H9 (cell line): Measurements from ENCODE around the gene TANGO6. TPM values are rescaled to one million over a fixed set of nuclear protein-coding genes. Genes with fewer than 3 reads are reported as not detected.
A peak's percentile ranks its signal among the peaks of the same experiment; 100 is the strongest.

ENCODE experiments used
- DNase-seq: peaks from one replicate; pipeline ENCODE4 v3.0.0-alpha.2; 2017
- H2AFZ ChIP-seq: one replicate; pipeline ENCODE4 v1.6.1; 2013; ENCODE audit warnings: mild to moderate bottlenecking, low read length, control low read depth, moderate library complexity
- H2AK5ac ChIP-seq: 2 replicates; pipeline ENCODE4 v1.6.1; 2013; ENCODE audit warnings: low read length, control low read depth, mixed read lengths; ENCODE audit not compliant: insufficient read length
- H2BK120ac ChIP-seq: one replicate; pipeline ENCODE4 v1.6.1; 2013; ENCODE audit warnings: low read depth, mild to moderate bottlenecking, low read length, control low read depth, inconsistent platforms; ENCODE audit not compliant: poor library complexity, severe bottlenecking
- H2BK12ac ChIP-seq: 2 replicates; pipeline ENCODE4 v1.6.1; 2013; ENCODE audit warnings: low read length, control low read depth, mixed read lengths, low read depth; ENCODE audit not compliant: insufficient read length
- H2BK15ac ChIP-seq: 2 replicates; pipeline ENCODE4 v1.6.1; 2013; ENCODE audit warnings: low read depth, low read length, control low read depth
- H2BK20ac ChIP-seq: one replicate; pipeline ENCODE4 v1.6.1; 2013; ENCODE audit warnings: low read depth, mild to moderate bottlenecking, low read length, control low read depth, inconsistent platforms; ENCODE audit not compliant: poor library complexity, severe bottlenecking
- H2BK5ac ChIP-seq: 2 replicates; pipeline ENCODE4 v1.6.1; 2013; ENCODE audit warnings: low read length, control low read depth, mixed read lengths; ENCODE audit not compliant: insufficient read length
- H3K14ac ChIP-seq: 2 replicates; pipeline ENCODE4 v1.6.1; 2013; ENCODE audit warnings: low read length, control low read depth; ENCODE audit not compliant: insufficient read depth
- H3K18ac ChIP-seq: 2 replicates; pipeline ENCODE4 v1.6.1; 2013; ENCODE audit warnings: low read depth, mild to moderate bottlenecking, mixed read lengths, low read length, control low read depth; ENCODE audit not compliant: insufficient read length
- H3K23ac ChIP-seq: 2 replicates; pipeline ENCODE4 v1.6.1; 2013; ENCODE audit warnings: low read length, control low read depth, mixed read lengths, low read depth; ENCODE audit not compliant: insufficient read length
- H3K23me2 ChIP-seq: 2 replicates; pipeline ENCODE4 v1.6.1; 2013; ENCODE audit warnings: low read depth, mild to moderate bottlenecking, mixed read lengths, low read length, control low read depth; ENCODE audit not compliant: insufficient read length, poor library complexity, severe bottlenecking
- H3K27ac ChIP-seq: 2 replicates; pipeline ENCODE4 v1.5.1; 2013; ENCODE audit warnings: low read length, control low read depth, mixed read lengths, low read depth; ENCODE audit not compliant: insufficient read length
- H3K27me3 ChIP-seq: 2 replicates; pipeline ENCODE4 v1.6.1; 2013; ENCODE audit warnings: low read length, control low read depth, inconsistent platforms; ENCODE audit not compliant: insufficient read depth
- H3K4ac ChIP-seq: 2 replicates; pipeline ENCODE4 v1.6.1; 2013; ENCODE audit warnings: low read depth, mild to moderate bottlenecking, control low read depth, inconsistent platforms, low read length, moderate library complexity
- H3K4me1 ChIP-seq: 2 replicates; pipeline ENCODE4 v1.6.1; 2013; ENCODE audit warnings: low read length, control low read depth, inconsistent platforms; ENCODE audit not compliant: insufficient read depth
- H3K4me2 ChIP-seq: 2 replicates; pipeline ENCODE4 v1.6.1; 2013; ENCODE audit warnings: low read length, control low read depth, mixed read lengths; ENCODE audit not compliant: insufficient read length, insufficient read depth
- H3K56ac ChIP-seq: 2 replicates; pipeline ENCODE4 v1.6.1; 2013; ENCODE audit warnings: low read depth, mild to moderate bottlenecking, mixed read lengths, low read length, control low read depth; ENCODE audit not compliant: insufficient read length
- H3K79me1 ChIP-seq: 2 replicates; pipeline ENCODE4 v1.6.1; 2013; ENCODE audit warnings: low read depth, mild to moderate bottlenecking, moderate library complexity, low read length, control low read depth, inconsistent platforms; ENCODE audit not compliant: insufficient read depth, poor library complexity, severe bottlenecking
- H3K79me2 ChIP-seq: 2 replicates; pipeline ENCODE4 v1.6.1; 2013; ENCODE audit warnings: low read length, control low read depth, inconsistent platforms; ENCODE audit not compliant: insufficient read depth
- H3K9ac ChIP-seq: 2 replicates; pipeline ENCODE4 v1.6.1; 2013; ENCODE audit warnings: low read length, control low read depth, mixed read lengths; ENCODE audit not compliant: insufficient read length; ENCODE audit errors: extremely low read depth
- H3K9me3 ChIP-seq: one replicate; pipeline ENCODE4 v1.6.1; 2013; ENCODE audit warnings: low read depth, low read length, inconsistent platforms; ENCODE audit not compliant: control insufficient read depth
- H3T11ph ChIP-seq: one replicate; pipeline ENCODE4 v1.6.1; 2013; ENCODE audit warnings: mild to moderate bottlenecking, low read length, control low read depth, inconsistent platforms
- H4K20me1 ChIP-seq: one replicate; pipeline ENCODE4 v1.6.1; 2013; ENCODE audit not compliant: control insufficient read depth, insufficient read length, insufficient read depth
- H4K5ac ChIP-seq: 2 replicates; pipeline ENCODE4 v1.6.1; 2013; ENCODE audit warnings: low read depth, mild to moderate bottlenecking, mixed read lengths, low read length, control low read depth; ENCODE audit not compliant: insufficient read length
- H4K8ac ChIP-seq: replicated peaks from 2 replicates; pipeline ENCODE4 v1.6.1; 2013; ENCODE audit warnings: low read length, control low read depth, mixed read lengths, low read depth; ENCODE audit not compliant: insufficient read length
- H4K91ac ChIP-seq: 2 replicates; pipeline ENCODE4 v1.6.1; 2013; ENCODE audit warnings: low read depth, mild to moderate bottlenecking, moderate library complexity, mixed read lengths, low read length, control low read depth; ENCODE audit not compliant: insufficient read length
- H3K27ac Mint-ChIP-seq, 3 experiments: 2 replicates in 2 of 3; 3 replicates in 1 of 3; pipeline ENCODE4 v1.8.0; 2020 to 2021; ENCODE audit warnings: mixed read lengths in 3 of 3, mild to moderate bottlenecking in 1 of 3, moderate library complexity in 1 of 3
- H3K27me3 Mint-ChIP-seq: 2 replicates; pipeline ENCODE4 v1.8.0; 2021; ENCODE audit warnings: low read depth, mild to moderate bottlenecking, moderate library complexity, mixed read lengths
- H3K36me3 Mint-ChIP-seq, 3 experiments: 2 replicates in 2 of 3; 3 replicates in 1 of 3; pipeline ENCODE4 v1.8.0; 2020 to 2021; ENCODE audit warnings: low read depth in 3 of 3, mixed read lengths in 3 of 3; ENCODE audit not compliant: insufficient read depth in 1 of 3
- H3K4me1 Mint-ChIP-seq, 2 experiments: 2 replicates each; pipeline ENCODE4 v1.8.0; 2020; ENCODE audit warnings: mixed read lengths in 2 of 2
- H3K4me3 Mint-ChIP-seq, 2 experiments: 2 replicates in 1 of 2; 3 replicates in 1 of 2; pipeline ENCODE4 v1.8.0; 2020 to 2021; ENCODE audit warnings: mild to moderate bottlenecking in 2 of 2, mixed read lengths in 2 of 2, moderate library complexity in 1 of 2
- H3K9me3 Mint-ChIP-seq, 2 experiments: 2 replicates in 1 of 2; 3 replicates in 1 of 2; pipeline ENCODE4 v1.8.0; 2020; ENCODE audit warnings: mild to moderate bottlenecking in 2 of 2, mixed read lengths in 2 of 2, moderate library complexity in 1 of 2
- WGBS: extraction: QIAGEN DNeasy Blood & Tissue Kit; methylation state at CpG from one replicate; pipeline ENCODE4 v1.1.7; 2013; ENCODE audit warnings: missing lambda C conversion rate, low lambda C conversion rate, mixed read lengths; ENCODE audit not compliant: insufficient read length; ENCODE audit errors: extremely low coverage; 5-methylcytosine and 5-hydroxymethylcytosine counted together
- total RNA-seq: library from RNA; stranded (reverse); gene quantifications from 2 replicates; pipeline ENCODE4 v1.2.1, GENCODE V29; 2021
- TF ChIP-seq, protein P1 (sequence below): fragments of 200-600 bp; sonication (generic); conservative IDR thresholded peaks from 3 replicates; pipeline ENCODE4 v1.8.0; 2021; ENCODE audit warnings: antibody characterized with exemption, mild to moderate bottlenecking

Gene TANGO6
- total RNA-seq, 1 experiment from 2014 or later: 12.0 TPM

DNA sequence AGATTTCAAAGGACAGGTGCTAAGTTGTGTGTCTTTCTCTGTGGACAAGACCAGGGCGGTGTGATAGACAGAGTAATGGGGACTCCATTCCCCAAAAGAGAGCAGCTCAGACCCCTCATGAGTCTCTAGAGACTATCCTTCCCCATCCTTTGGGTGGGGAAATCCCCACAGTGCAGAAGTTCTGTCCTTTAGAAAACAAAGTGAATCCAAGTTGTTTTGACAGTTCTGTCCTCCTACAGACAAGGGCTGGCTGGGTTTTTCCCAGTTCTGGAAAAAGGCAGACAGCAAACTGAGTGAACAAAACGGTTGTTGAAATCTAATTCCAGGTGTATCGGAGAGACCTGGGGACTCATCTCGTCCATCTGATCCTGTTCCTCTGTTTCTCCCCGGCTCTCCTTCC lies 251.2 kb downstream of the TANGO6 start:
- Histone ChIP-seq H3K14ac (no peak overlapping the region), H3K18ac (no peak overlapping the region), H2BK5ac (no peak overlapping the region), H4K91ac (no peak overlapping the region), H3K4me2 (no peak overlapping the region), H3K23me2 (no peaks in the 10 kb centered on the region), H4K20me1 (no peaks in the 10 kb centered on the region), H3K23ac (no peak overlapping the region), H3K79me2 (no peaks in the 10 kb centered on the region), H4K8ac (no peak overlapping the region), H4K5ac (no peak overlapping the region), H2BK12ac (no peak overlapping the region), H3K27ac (no peak overlapping the region), H3T11ph (no peak overlapping the region), H2BK120ac (no peak overlapping the region), H3K56ac (no peak overlapping the region), H2BK15ac (no peak overlapping the region), H3K4me1 (peaks cover 8% of the 10 kb centered on the region; the same call in 1 of the 2 replicates), H2AFZ (no peak overlapping the region), H3K9ac (no peak overlapping the region), H2AK5ac (no peak overlapping the region), H3K9me3 (no peaks in the 10 kb centered on the region), H3K79me1 (no peaks in the 10 kb centered on the region), H3K27me3 (no peaks in the 10 kb centered on the region), H2BK20ac (no peak overlapping the region), H3K4ac (no peak overlapping the region)
- no CpG with 5 or more reads among the region's 5 CpGs for WGBS
- peaks cover 26 to 29% of the 10 kb centered on the region in 2 experiments for H3K4me1 Mint-ChIP-seq
- TF ChIP-seq, protein P1, sequence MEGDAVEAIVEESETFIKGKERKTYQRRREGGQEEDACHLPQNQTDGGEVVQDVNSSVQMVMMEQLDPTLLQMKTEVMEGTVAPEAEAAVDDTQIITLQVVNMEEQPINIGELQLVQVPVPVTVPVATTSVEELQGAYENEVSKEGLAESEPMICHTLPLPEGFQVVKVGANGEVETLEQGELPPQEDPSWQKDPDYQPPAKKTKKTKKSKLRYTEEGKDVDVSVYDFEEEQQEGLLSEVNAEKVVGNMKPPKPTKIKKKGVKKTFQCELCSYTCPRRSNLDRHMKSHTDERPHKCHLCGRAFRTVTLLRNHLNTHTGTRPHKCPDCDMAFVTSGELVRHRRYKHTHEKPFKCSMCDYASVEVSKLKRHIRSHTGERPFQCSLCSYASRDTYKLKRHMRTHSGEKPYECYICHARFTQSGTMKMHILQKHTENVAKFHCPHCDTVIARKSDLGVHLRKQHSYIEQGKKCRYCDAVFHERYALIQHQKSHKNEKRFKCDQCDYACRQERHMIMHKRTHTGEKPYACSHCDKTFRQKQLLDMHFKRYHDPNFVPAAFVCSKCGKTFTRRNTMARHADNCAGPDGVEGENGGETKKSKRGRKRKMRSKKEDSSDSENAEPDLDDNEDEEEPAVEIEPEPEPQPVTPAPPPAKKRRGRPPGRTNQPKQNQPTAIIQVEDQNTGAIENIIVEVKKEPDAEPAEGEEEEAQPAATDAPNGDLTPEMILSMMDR: no peak
- no peaks in the 10 kb centered on the region for H3K36me3 Mint-ChIP-seq
- no peak overlapping the region for H3K4me3 Mint-ChIP-seq
- no peak for DNase-seq
- H3K9me3 Mint-ChIP-seq: no peaks in the 10 kb centered on the region
- peak overlapping the region in 2 of 3 experiments; percentile 6 to 31; a peak in 3 of 7 replicates for H3K27ac Mint-ChIP-seq
- no peaks in the 10 kb centered on the region for H3K27me3 Mint-ChIP-seq
